Stomach (tissue), 19 donors: Measurements from ENCODE around the gene IDH3A. TPM values are rescaled to one million over a fixed set of nuclear protein-coding genes. Genes with fewer than 3 reads are reported as not detected.

Experiments
- DNase-seq, 2 donors: peaks; one replicate each; pipeline versions ENCODE4 v3.0.0 to v3.0.0-alpha.2; 2013 to 2019
- H3K27ac ChIP-seq, 5 donors: fragments of 200-600 bp in 4 of 5; sonication (generic) in 4 of 5; one replicate each; pipeline ENCODE4 v1.5.1; 2013 to 2019; ENCODE audit warnings: mild to moderate bottlenecking in 1 of 5, moderate library complexity in 1 of 5
- H3K27me3 ChIP-seq, 3 donors: fragments of 200-600 bp; sonication (generic); one replicate each; pipeline ENCODE4 v1.5.1; 2017 to 2019; ENCODE audit warnings: mixed run types in 1 of 3
- H3K36me3 ChIP-seq, 4 donors: fragments of 200-600 bp; sonication (generic); 1 replicate in 3 of 4; 2 replicates in 1 of 4; pipeline ENCODE4 v1.5.1; 2016 to 2019
- H3K4me1 ChIP-seq, 4 donors: fragments of 200-600 bp; sonication (generic); one replicate each; pipeline ENCODE4 v1.5.1; 2016 to 2019
- H3K4me3 ChIP-seq, 4 donors: fragments of 200-600 bp; sonication (generic) in 3 of 4; one replicate each; pipeline ENCODE4 v1.5.1; 2016 to 2019; ENCODE audit warnings: mild to moderate bottlenecking in 1 of 4
- H3K9me3 ChIP-seq, 4 donors: fragments of 200-600 bp; sonication (generic); one replicate each; pipeline ENCODE4 v1.5.1; 2016 to 2019
- CTCF ChIP-seq, 7 experiments: fragments of 450-650 bp in 4 of 7; fragments of 200-600 bp in 3 of 7; sonication (generic) in 3 of 7; IDR thresholded peaks; one replicate each; pipeline ENCODE4 v1.5.1; 2016 to 2019; ENCODE audit warnings: antibody characterized with exemption in 7 of 7, control low read depth in 2 of 7, mild to moderate bottlenecking in 1 of 7
- EP300 ChIP-seq: sonication (generic); formaldehyde crosslinking; IDR thresholded peaks from one replicate; pipeline ENCODE4 v1.6.1; 2017; ENCODE audit warnings: antibody characterized with exemption
- POLR2A ChIP-seq, 4 donors: fragments of 450-650 bp; IDR thresholded peaks; one replicate each; pipeline ENCODE4 v1.6.1; 2016; ENCODE audit warnings: antibody characterized with exemption in 4 of 4, control low read depth in 2 of 4, mild to moderate bottlenecking in 1 of 4, moderate library complexity in 1 of 4
- POLR2AphosphoS5 ChIP-seq, 3 donors: sonication (generic); formaldehyde crosslinking; IDR thresholded peaks; one replicate each; pipeline ENCODE4 v1.6.1; 2016; ENCODE audit warnings: antibody characterized with exemption in 3 of 3
- WGBS, 5 donors: extraction: QIAGEN DNeasy Blood & Tissue Kit in 3 of 5; methylation state at CpG; one replicate each; pipeline versions ENCODE4 v1.1.5 to v1.1.7; 2013 to 2018; 5-methylcytosine and 5-hydroxymethylcytosine counted together
- intact Hi-C: fragments of 100-400 bp; cut with DNase I; formaldehyde crosslinking; loops from one replicate; pipeline ENCODE4 v1.15.1; 2023; ENCODE audit warnings: low total_unique reads
- long read RNA-seq, 10 donors: transcript quantifications; one replicate each; lab custom pipeline, GENCODE V29; 2026
- polyA plus RNA-seq, 3 donors: library from polyadenylated mRNA; stranded (reverse); fragments of 200-250 nt; gene quantifications; one replicate each; pipeline ENCODE4 v1.2.3, GENCODE V29; 2013
- total RNA-seq, 5 donors: library from RNA; depleted of rRNA; stranded (reverse); fragments of >200 nt; gene quantifications; one replicate each; pipeline versions ENCODE4 v1.1.0 to v1.2.3, GENCODE V29; 2014 to 2016
- donor health status: healthy with polysubstance abuse.
- donor health status: Bipolar disorder and iron deficiency.
- donor health status: healthy.

IDH3A gene
- total RNA-seq (100 to 1,000 TPM in 2 of 5 donors, 10 to 100 TPM in 3; 42.9 to 731 (median 68.4) TPM), polyA plus RNA-seq (10 to 100 TPM; 25.5 to 35.3 (median 25.6) TPM)
- long read RNA-seq, donor 1, full-length matches to known transcripts: 2 of 2 reads
- long read RNA-seq, donor 1, partial matches to known transcripts: 0 of 2 reads
- long read RNA-seq, donor 1, other reads (novel, unspliced or antisense): 0 of 2 reads
- long read RNA-seq, donor 2, full-length matches to known transcripts: 9 of 9 reads
- long read RNA-seq, donor 2, partial matches to known transcripts: 0 of 9 reads
- long read RNA-seq, donor 2, other reads (novel, unspliced or antisense): 0 of 9 reads
- long read RNA-seq, donor 3, full-length matches to known transcripts: 1 of 1 reads
- long read RNA-seq, donor 3, partial matches to known transcripts: 0 of 1 reads
- long read RNA-seq, donor 3, other reads (novel, unspliced or antisense): 0 of 1 reads
- long read RNA-seq, donor 4, partial matches to known transcripts: 0 of 1 reads
- long read RNA-seq, donor 4, other reads (novel, unspliced or antisense): 0 of 1 reads
- long read RNA-seq, donor 5, full-length matches to known transcripts: 4 of 4 reads
- long read RNA-seq, donor 5, partial matches to known transcripts: 0 of 4 reads
- long read RNA-seq, donor 5, other reads (novel, unspliced or antisense): 0 of 4 reads
- long read RNA-seq, donor 6, full-length matches to known transcripts: 10 of 10 reads
- long read RNA-seq, donor 6, partial matches to known transcripts: 0 of 10 reads
- long read RNA-seq, donor 6, other reads (novel, unspliced or antisense): 0 of 10 reads
- long read RNA-seq, donor 7, full-length matches to known transcripts: 8 of 8 reads
- long read RNA-seq, donor 7, partial matches to known transcripts: 0 of 8 reads
- long read RNA-seq, donor 7, other reads (novel, unspliced or antisense): 0 of 8 reads
- long read RNA-seq, donor 8, full-length matches to known transcripts: 8 of 8 reads
- long read RNA-seq, donor 8, partial matches to known transcripts: 0 of 8 reads
- long read RNA-seq, donor 8, other reads (novel, unspliced or antisense): 0 of 8 reads
- long read RNA-seq, donor 9, full-length matches to known transcripts: 7 of 7 reads
- long read RNA-seq, donor 9, partial matches to known transcripts: 0 of 7 reads
- long read RNA-seq, donor 9, other reads (novel, unspliced or antisense): 0 of 7 reads
- long read RNA-seq, donor 10, full-length matches to known transcripts: 5 of 5 reads
- long read RNA-seq, donor 10, partial matches to known transcripts: 0 of 5 reads
- long read RNA-seq, donor 10, other reads (novel, unspliced or antisense): 0 of 5 reads

- H3K9me3 ChIP-seq: no peaks in the 10 kb centered on the region
- peak within 1 kb of the TSS; percentile 64 to 98 (median 90) for H3K4me3 ChIP-seq
- intact Hi-C loops: no loop called here
- no peak for TF ChIP-seq EP300
- peak in 1 of 4 donors; percentile 29 for TF ChIP-seq POLR2A (IDR thresholded peaks at IDR 0.05)
- TF ChIP-seq POLR2AphosphoS5 (IDR thresholded peaks at IDR 0.05): peak; percentile 75 to 94 (median 79)
- no peak for TF ChIP-seq CTCF (IDR thresholded peaks at IDR 0.05)
- DNase-seq: peak; percentile 100
- WGBS, 5 donors: 0 to 1% (median 0%) methylated on average over 26 to 79 of the region's 79 CpGs
- no peaks in the 10 kb centered on the region for H3K27me3 ChIP-seq
- H3K4me1 ChIP-seq: peaks cover 13 to 40% (median 26%) of the 10 kb centered on the region in 4 donors
- H3K36me3 ChIP-seq: no peaks in the 10 kb centered on the region
- peak within 1 kb of the TSS; percentile 77 to 97 (median 92) for H3K27ac ChIP-seq
Observed at GRCh38 chr15:78149068-78149804, at the start of gene IDH3A. IDH3A (plus strand) TSS chr15:78149362; CDS start chr15:78149404, 42 bp downstream.

GRCh38 chr15:78100886-78101285 is 48.3 kb upstream of the IDH3A start:
- TF ChIP-seq POLR2A (IDR thresholded peaks at IDR 0.05): no peak
- no peak for TF ChIP-seq CTCF (IDR thresholded peaks at IDR 0.05)
- no peak for TF ChIP-seq POLR2AphosphoS5 (IDR thresholded peaks at IDR 0.05)
- no peak for TF ChIP-seq EP300
- intact Hi-C loops: no loop called here
- H3K27me3 ChIP-seq: no peaks in the 10 kb centered on the region
- H3K27ac ChIP-seq: no peak overlapping the region
- DNase-seq: no peak
- H3K36me3 ChIP-seq: no peaks in the 10 kb centered on the region
- H3K4me1 ChIP-seq: peaks cover 0 to 33% (median 1%) of the 10 kb centered on the region in 4 donors
- WGBS, 5 donors: 70 to 94% (median 91%) methylated on average over 2 of the region's 2 CpGs
- H3K9me3 ChIP-seq: no peaks in the 10 kb centered on the region
- no peak overlapping the region for H3K4me3 ChIP-seq

- peaks cover 0 to 36% (median 2%) of the 10 kb centered on the region in 4 donors for H3K4me1 ChIP-seq
- DNase-seq: no peak
- H3K27me3 ChIP-seq: no peaks in the 10 kb centered on the region
- intact Hi-C loops: no loop called here
- no peaks in the 10 kb centered on the region for H3K36me3 ChIP-seq
- 91 to 97% (median 95%) methylated on average over 4 to 5 of the region's 5 CpGs for WGBS, 5 donors
- H3K27ac ChIP-seq: no peak overlapping the region
- no peak overlapping the region for H3K4me3 ChIP-seq
- TF ChIP-seq POLR2AphosphoS5 (IDR thresholded peaks at IDR 0.05) (no peak), EP300 (no peak), CTCF (IDR thresholded peaks at IDR 0.05) (no peak), POLR2A (IDR thresholded peaks at IDR 0.05) (no peak)
- no peaks in the 10 kb centered on the region for H3K9me3 ChIP-seq
Observed at GRCh38 chr15:78101423-78102105, 47.6 kb upstream of the IDH3A start.
